ENCODE data around the gene KRT12. TPM values are rescaled to one million over a fixed set of nuclear protein-coding genes. Genes with fewer than 3 reads are reported as not detected.

The KRT12 gene
- total and polyA plus RNA-seq, 9 donors, result not detected

- no peaks in the 10 kb centered on the region for H3K9me3 ChIP-seq
- peaks cover 2% of the 10 kb centered on the region for H3K4me1 ChIP-seq (ENCODE audit: insufficient read depth)
- 70 to 76% (median 74%) methylated on average over 1 of the region's 1 CpG for WGBS, 3 donors
- no peaks in the 10 kb centered on the region for H3K27me3 ChIP-seq
- intact Hi-C loops (cut with DNase I), result no loop called here
- TF ChIP-seq EP300 (IDR thresholded peaks at IDR 0.05) (no peak), CTCF (IDR thresholded peaks at IDR 0.05) (no peak), POLR2A (IDR thresholded peaks at IDR 0.05) (no peak)
- H3K27ac ChIP-seq, result no peak overlapping the region
- no peak for DNase-seq
- H3K36me3 ChIP-seq, result no peaks in the 10 kb centered on the region
- H3K4me3 ChIP-seq, result no peak overlapping the region
Observed at GRCh38 chr17:40852364-40852763, 14.7 kb downstream of the KRT12 start.

GRCh38 chr17:40850293-40850972, 16.6 kb downstream of the KRT12 start:
- intact Hi-C loops (cut with DNase I), result no loop called here
- Histone ChIP-seq H3K4me1 (ENCODE audit: insufficient read depth) (peaks cover 2% of the 10 kb centered on the region), H3K9me3 (no peaks in the 10 kb centered on the region), H3K36me3 (no peaks in the 10 kb centered on the region), H3K27ac (no peak overlapping the region), H3K4me3 (no peak overlapping the region), H3K27me3 (no peaks in the 10 kb centered on the region)
- TF ChIP-seq POLR2A (IDR thresholded peaks at IDR 0.05) (no peak), EP300 (IDR thresholded peaks at IDR 0.05) (no peak), CTCF (IDR thresholded peaks at IDR 0.05) (no peak)
- DNase-seq, result no peak
- 95 to 98% (median 95%) methylated on average over 3 of the region's 3 CpGs for WGBS, 3 donors

GRCh38 chr17:40849723-40850122, 17.3 kb downstream of the KRT12 start:
- Histone ChIP-seq H3K36me3 (no peaks in the 10 kb centered on the region), H3K4me3 (no peak overlapping the region), H3K9me3 (no peaks in the 10 kb centered on the region), H3K27me3 (no peaks in the 10 kb centered on the region), H3K27ac (no peak overlapping the region), H3K4me1 (ENCODE audit: insufficient read depth) (peaks cover 2% of the 10 kb centered on the region)
- WGBS, 3 donors, result 86 to 90% (median 87%) methylated on average over 4 of the region's 4 CpGs
- no peak for DNase-seq
- intact Hi-C loops (cut with DNase I), result no loop called here
- TF ChIP-seq EP300 (IDR thresholded peaks at IDR 0.05) (no peak), POLR2A (IDR thresholded peaks at IDR 0.05) (no peak), CTCF (IDR thresholded peaks at IDR 0.05) (no peak)

GRCh38 chr17:40848583-40849235, 18.3 kb downstream of the KRT12 start:
- 81 to 97% (median 90%) methylated on average over 1 of the region's 1 CpG for WGBS, 3 donors
- Histone ChIP-seq H3K4me3 (no peak overlapping the region), H3K36me3 (no peaks in the 10 kb centered on the region), H3K4me1 (ENCODE audit: insufficient read depth) (peaks cover 1% of the 10 kb centered on the region), H3K27me3 (no peaks in the 10 kb centered on the region), H3K9me3 (no peaks in the 10 kb centered on the region), H3K27ac (no peak overlapping the region)
- DNase-seq, result no peak
- TF ChIP-seq CTCF (IDR thresholded peaks at IDR 0.05), result no peak
- no peak for TF ChIP-seq POLR2A (IDR thresholded peaks at IDR 0.05)
- no peak for TF ChIP-seq EP300 (IDR thresholded peaks at IDR 0.05)
- intact Hi-C loops (cut with DNase I), result no loop called here

Measured in ovary (tissue), 9 donors.